ENCODE results near the gene SND1.

- TF ChIP-seq, protein P1, sequence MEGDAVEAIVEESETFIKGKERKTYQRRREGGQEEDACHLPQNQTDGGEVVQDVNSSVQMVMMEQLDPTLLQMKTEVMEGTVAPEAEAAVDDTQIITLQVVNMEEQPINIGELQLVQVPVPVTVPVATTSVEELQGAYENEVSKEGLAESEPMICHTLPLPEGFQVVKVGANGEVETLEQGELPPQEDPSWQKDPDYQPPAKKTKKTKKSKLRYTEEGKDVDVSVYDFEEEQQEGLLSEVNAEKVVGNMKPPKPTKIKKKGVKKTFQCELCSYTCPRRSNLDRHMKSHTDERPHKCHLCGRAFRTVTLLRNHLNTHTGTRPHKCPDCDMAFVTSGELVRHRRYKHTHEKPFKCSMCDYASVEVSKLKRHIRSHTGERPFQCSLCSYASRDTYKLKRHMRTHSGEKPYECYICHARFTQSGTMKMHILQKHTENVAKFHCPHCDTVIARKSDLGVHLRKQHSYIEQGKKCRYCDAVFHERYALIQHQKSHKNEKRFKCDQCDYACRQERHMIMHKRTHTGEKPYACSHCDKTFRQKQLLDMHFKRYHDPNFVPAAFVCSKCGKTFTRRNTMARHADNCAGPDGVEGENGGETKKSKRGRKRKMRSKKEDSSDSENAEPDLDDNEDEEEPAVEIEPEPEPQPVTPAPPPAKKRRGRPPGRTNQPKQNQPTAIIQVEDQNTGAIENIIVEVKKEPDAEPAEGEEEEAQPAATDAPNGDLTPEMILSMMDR (conservative IDR thresholded peaks at IDR 0.05 in 1 of 2, IDR thresholded peaks at IDR 0.05 in 1 of 2; ENCODE audit: low read depth in 1 of 2, low read length in 2 of 2): no peak
- TF ChIP-seq EZH2 (IDR thresholded peaks at IDR 0.05; ENCODE audit: low read length, missing control alignments): no peak
Measured at GRCh38 chr7:127678337-127678736, 26.3 kb downstream of the SND1 start.
